Measurements from ENCODE around the gene KIAA1671. TPM values are rescaled to one million over a fixed set of nuclear protein-coding genes. Genes with fewer than 3 reads are reported as not detected.

Gene KIAA1671
- total RNA-seq, 1 donor from 2014 or later, result 17.3 TPM

GRCh38 chr22:25101501-25101900, 149.0 kb downstream of the KIAA1671 start:
- Mint-ChIP-seq H3K27me3 (ENCODE audit: insufficient read depth, low read depth) (peaks cover 7% of the 10 kb centered on the region), H3K36me3 (no peaks in the 10 kb centered on the region), H3K4me1 (peaks cover 33% of the 10 kb centered on the region), H3K4me3 (no peak overlapping the region), H3K9me3 (no peaks in the 10 kb centered on the region), H3K27ac (no peak overlapping the region)
- Histone ChIP-seq H3K4me3 (no peak overlapping the region), H3K36me3 (no peaks in the 10 kb centered on the region), H3K4me2 (no peak overlapping the region), H3K9me3 (ENCODE audit: low read depth) (no peaks in the 10 kb centered on the region), H3K79me2 (ENCODE audit: low read depth) (no peaks in the 10 kb centered on the region), H3K27ac (no peak overlapping the region), H2AFZ (replicated peaks) (no peak overlapping the region), H3K27me3 (no peaks in the 10 kb centered on the region), H3F3A (ENCODE audit: low read depth) (peaks cover 15% of the 10 kb centered on the region), H3K9ac (no peak overlapping the region), H4K20me1 (ENCODE audit: low read depth) (peaks cover 37% of the 10 kb centered on the region), H3K4me1 (peaks cover 19% of the 10 kb centered on the region)
- TF ChIP-seq CTCF (IDR thresholded peaks at IDR 0.05), result no peak
- no peak for TF ChIP-seq EZH2 (IDR thresholded peaks at IDR 0.05)
- TF ChIP-seq EZH2phosphoT487 (IDR thresholded peaks at IDR 0.05), result no peak
- DNase-seq (ENCODE audit: low spot score), result no peak

DNA sequence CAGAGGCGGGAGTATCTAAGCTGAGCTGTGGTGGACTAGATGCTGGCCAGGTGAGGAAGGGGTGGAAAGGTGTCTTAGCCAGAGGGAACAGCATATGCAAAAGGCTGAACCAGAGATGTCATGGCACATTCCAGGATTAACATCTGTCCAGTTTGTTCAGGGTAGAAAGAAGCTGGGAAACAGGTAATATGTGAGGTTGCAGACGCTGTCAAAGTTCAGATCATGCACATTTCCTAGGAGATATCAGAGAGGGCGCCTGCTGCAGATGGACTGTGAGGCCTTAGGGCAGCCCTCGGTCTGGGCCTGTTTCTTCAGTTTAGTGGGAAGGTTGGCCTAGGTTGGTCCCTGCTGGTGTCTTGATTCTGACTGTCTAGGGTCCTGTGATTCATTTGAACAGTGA, 149.5 kb downstream of the KIAA1671 start:
- H3K27ac Mint-ChIP-seq, result no peak overlapping the region
- Histone ChIP-seq H3K4me2 (no peak overlapping the region), H3K4me1 (peaks cover 19% of the 10 kb centered on the region), H3K27me3 (no peaks in the 10 kb centered on the region), H3K9me3 (ENCODE audit: low read depth) (no peaks in the 10 kb centered on the region), H3K79me2 (ENCODE audit: low read depth) (no peaks in the 10 kb centered on the region), H2AFZ (replicated peaks) (no peak overlapping the region), H3F3A (ENCODE audit: low read depth) (peaks cover 15% of the 10 kb centered on the region), H3K4me3 (no peak overlapping the region), H3K36me3 (no peaks in the 10 kb centered on the region), H3K9ac (no peak overlapping the region), H3K27ac (no peak overlapping the region), H4K20me1 (ENCODE audit: low read depth) (peaks cover 37% of the 10 kb centered on the region)
- TF ChIP-seq CTCF (IDR thresholded peaks at IDR 0.05), result no peak
- no peak for TF ChIP-seq EZH2phosphoT487 (IDR thresholded peaks at IDR 0.05)
- no peak for TF ChIP-seq EZH2 (IDR thresholded peaks at IDR 0.05)
- no peaks in the 10 kb centered on the region for H3K36me3 Mint-ChIP-seq
- no peak for DNase-seq (ENCODE audit: low spot score)
- H3K4me3 Mint-ChIP-seq, result no peak overlapping the region
- peaks cover 6% of the 10 kb centered on the region for H3K27me3 Mint-ChIP-seq (ENCODE audit: insufficient read depth, low read depth)
- H3K4me1 Mint-ChIP-seq, result peaks cover 29% of the 10 kb centered on the region
- no peaks in the 10 kb centered on the region for H3K9me3 Mint-ChIP-seq

GRCh38 chr22:25102722-25103121, 150.2 kb downstream of the KIAA1671 start:
- Histone ChIP-seq H3K79me2 (ENCODE audit: low read depth) (no peaks in the 10 kb centered on the region), H3K27me3 (no peaks in the 10 kb centered on the region), H4K20me1 (ENCODE audit: low read depth) (peaks cover 37% of the 10 kb centered on the region), H3F3A (ENCODE audit: low read depth) (peaks cover 15% of the 10 kb centered on the region), H3K36me3 (no peaks in the 10 kb centered on the region), H3K4me2 (no peak overlapping the region), H2AFZ (replicated peaks) (no peak overlapping the region), H3K9ac (no peak overlapping the region), H3K4me3 (no peak overlapping the region), H3K9me3 (ENCODE audit: low read depth) (no peaks in the 10 kb centered on the region), H3K27ac (no peak overlapping the region), H3K4me1 (peaks cover 19% of the 10 kb centered on the region)
- no peaks in the 10 kb centered on the region for H3K9me3 Mint-ChIP-seq
- no peaks in the 10 kb centered on the region for H3K36me3 Mint-ChIP-seq
- no peak overlapping the region for H3K27ac Mint-ChIP-seq
- peaks cover 29% of the 10 kb centered on the region for H3K4me1 Mint-ChIP-seq
- TF ChIP-seq EZH2 (IDR thresholded peaks at IDR 0.05) (no peak), CTCF (IDR thresholded peaks at IDR 0.05) (no peak), EZH2phosphoT487 (IDR thresholded peaks at IDR 0.05) (no peak)
- no peak for DNase-seq (ENCODE audit: low spot score)
- H3K27me3 Mint-ChIP-seq (ENCODE audit: insufficient read depth, low read depth), result peaks cover 6% of the 10 kb centered on the region
- no peak overlapping the region for H3K4me3 Mint-ChIP-seq
